Memory B cell (primary cell): Measurements from ENCODE around the gene WDR26.
A peak's percentile ranks its signal among the peaks of the same experiment; 100 is the strongest.
"Not testable (repeated sequence)": the region's sequence is repeated elsewhere in the genome, so short reads cannot be mapped to it uniquely, and the experiment has no call there.

Experiments
- ATAC-seq: fragments of 150-1000 bp; cut with Tn5 transposase; 2 replicates; pipeline ENCODE4 v1.10.0; 2021; ENCODE audit warnings: low read depth, mild to moderate bottlenecking, moderate library complexity
- DNase-seq, 2 donors: peaks; one replicate each; pipeline ENCODE4 v3.0.0; 2022; ENCODE audit warnings: low spot score in 2 of 2
- H3K27ac Mint-ChIP-seq: one replicate; pipeline ENCODE4 v1.8.0; 2022; ENCODE audit warnings: mild to moderate bottlenecking, moderate library complexity, mixed read lengths
- H3K27me3 Mint-ChIP-seq: one replicate; pipeline ENCODE4 v1.8.0; 2022; ENCODE audit warnings: mixed read lengths
- H3K36me3 Mint-ChIP-seq: one replicate; pipeline ENCODE4 v1.8.0; 2022; ENCODE audit warnings: mild to moderate bottlenecking, mixed read lengths
- H3K4me1 Mint-ChIP-seq: one replicate; pipeline ENCODE4 v1.8.0; 2022; ENCODE audit warnings: mixed read lengths
- H3K4me3 Mint-ChIP-seq: one replicate; pipeline ENCODE4 v1.8.0; 2022; ENCODE audit warnings: mild to moderate bottlenecking, moderate library complexity, mixed read lengths
- H3K9me3 Mint-ChIP-seq: one replicate; pipeline ENCODE4 v1.8.0; 2022; ENCODE audit warnings: mixed read lengths

WDR26 gene

GRCh38 chr1:224430511-224431113, 4.0 kb downstream of the WDR26 start:
- Mint-ChIP-seq H3K36me3 (peaks cover 7% of the 10 kb centered on the region), H3K27me3 (no peaks in the 10 kb centered on the region), H3K4me1 (peaks cover 34% of the 10 kb centered on the region), H3K4me3 (peak overlapping the region; percentile 6), H3K9me3 (no peaks in the 10 kb centered on the region), H3K27ac (peak overlapping the region; percentile 5)
- DNase-seq (peak in 1 of 2 donors; percentile 5), ATAC-seq (no peak)

- ATAC-seq, result no peak
- DNase-seq, result no peak
- no peaks in the 10 kb centered on the region for H3K27me3 Mint-ChIP-seq
- H3K4me1 Mint-ChIP-seq, result peaks cover 35% of the 10 kb centered on the region
- H3K36me3 Mint-ChIP-seq, result peaks cover 10% of the 10 kb centered on the region
- H3K27ac Mint-ChIP-seq, result no peak overlapping the region
- no peak overlapping the region for H3K4me3 Mint-ChIP-seq
- no peaks in the 10 kb centered on the region for H3K9me3 Mint-ChIP-seq
Observed at GRCh38 chr1:224429616-224430326, 4.8 kb downstream of the WDR26 start.

- not testable (repeated sequence) for H3K27me3 Mint-ChIP-seq, DNase-seq, H3K9me3 Mint-ChIP-seq, ATAC-seq, H3K4me3 Mint-ChIP-seq
- peaks cover 12% of the 10 kb centered on the region for H3K36me3 Mint-ChIP-seq
- H3K4me1 Mint-ChIP-seq, result peaks cover 35% of the 10 kb centered on the region
- peak overlapping the region; percentile 50 for H3K27ac Mint-ChIP-seq
Observed at GRCh38 chr1:224428713-224429112, 5.9 kb downstream of the WDR26 start.

- H3K4me1 Mint-ChIP-seq, result peaks cover 25% of the 10 kb centered on the region
- peaks cover 21% of the 10 kb centered on the region for H3K36me3 Mint-ChIP-seq
- no peak for DNase-seq
- no peak for ATAC-seq
- no peak overlapping the region for H3K4me3 Mint-ChIP-seq
- peak overlapping the region; percentile 38 for H3K27ac Mint-ChIP-seq
- H3K9me3 Mint-ChIP-seq, result no peaks in the 10 kb centered on the region
- no peaks in the 10 kb centered on the region for H3K27me3 Mint-ChIP-seq
Observed at GRCh38 chr1:224427346-224427745, 7.3 kb downstream of the WDR26 start.

- not testable (repeated sequence) for H3K27ac Mint-ChIP-seq, ATAC-seq, H3K4me3 Mint-ChIP-seq, H3K9me3 Mint-ChIP-seq, H3K27me3 Mint-ChIP-seq, DNase-seq
- H3K36me3 Mint-ChIP-seq, result peaks cover 25% of the 10 kb centered on the region
- peaks cover 23% of the 10 kb centered on the region for H3K4me1 Mint-ChIP-seq
Observed at GRCh38 chr1:224426869-224427268, 7.7 kb downstream of the WDR26 start.

GRCh38 chr1:224425279-224425884, 9.2 kb downstream of the WDR26 start:
- H3K4me1 Mint-ChIP-seq, result peaks cover 15% of the 10 kb centered on the region
- no peak overlapping the region for H3K4me3 Mint-ChIP-seq
- DNase-seq, result no peak
- H3K36me3 Mint-ChIP-seq, result peaks cover 26% of the 10 kb centered on the region
- no peaks in the 10 kb centered on the region for H3K9me3 Mint-ChIP-seq
- ATAC-seq, result no peak
- peak overlapping the region; percentile 46 for H3K27ac Mint-ChIP-seq
- no peaks in the 10 kb centered on the region for H3K27me3 Mint-ChIP-seq

- Mint-ChIP-seq H3K4me3 (no peak overlapping the region), H3K9me3 (no peaks in the 10 kb centered on the region), H3K27me3 (no peaks in the 10 kb centered on the region), H3K4me1 (peaks cover 7% of the 10 kb centered on the region), H3K36me3 (peaks cover 29% of the 10 kb centered on the region), H3K27ac (peak overlapping the region; percentile 17)
- ATAC-seq (no peak), DNase-seq (no peak)
Observed at GRCh38 chr1:224420106-224420505, 14.5 kb downstream of the WDR26 start.

GRCh38 chr1:224411766-224412165, 22.8 kb downstream of the WDR26 start:
- peaks cover 18% of the 10 kb centered on the region for H3K36me3 Mint-ChIP-seq
- no peaks in the 10 kb centered on the region for H3K9me3 Mint-ChIP-seq
- no peak for ATAC-seq
- no peaks in the 10 kb centered on the region for H3K27me3 Mint-ChIP-seq
- H3K27ac Mint-ChIP-seq, result peak overlapping the region; percentile 24
- H3K4me3 Mint-ChIP-seq, result no peak overlapping the region
- peaks cover 3% of the 10 kb centered on the region for H3K4me1 Mint-ChIP-seq
- no peak for DNase-seq

GRCh38 chr1:224408294-224408590, 26.4 kb downstream of the WDR26 start:
- H3K36me3 Mint-ChIP-seq, result peaks cover 20% of the 10 kb centered on the region
- no peak for ATAC-seq
- H3K27me3 Mint-ChIP-seq, result no peaks in the 10 kb centered on the region
- peak overlapping the region; percentile 30 for H3K27ac Mint-ChIP-seq
- no peak overlapping the region for H3K4me3 Mint-ChIP-seq
- peaks cover 5% of the 10 kb centered on the region for H3K4me1 Mint-ChIP-seq
- DNase-seq, result no peak
- no peaks in the 10 kb centered on the region for H3K9me3 Mint-ChIP-seq

GRCh38 chr1:224407571-224408293, 26.9 kb downstream of the WDR26 start:
- H3K4me3 Mint-ChIP-seq, result no peak overlapping the region
- no peak for ATAC-seq
- no peak for DNase-seq
- no peaks in the 10 kb centered on the region for H3K27me3 Mint-ChIP-seq
- no peaks in the 10 kb centered on the region for H3K9me3 Mint-ChIP-seq
- H3K4me1 Mint-ChIP-seq, result peaks cover 5% of the 10 kb centered on the region
- peaks cover 20% of the 10 kb centered on the region for H3K36me3 Mint-ChIP-seq
- peak overlapping the region; percentile 30 for H3K27ac Mint-ChIP-seq

- Mint-ChIP-seq H3K27ac (peak overlapping the region; percentile 68), H3K27me3 (no peaks in the 10 kb centered on the region), H3K4me3 (no peak overlapping the region), H3K36me3 (peaks cover 19% of the 10 kb centered on the region), H3K4me1 (peaks cover 5% of the 10 kb centered on the region), H3K9me3 (no peaks in the 10 kb centered on the region)
- ATAC-seq (no peak), DNase-seq (no peak)
Observed at GRCh38 chr1:224406216-224406615, 28.4 kb downstream of the WDR26 start.

- Mint-ChIP-seq H3K27ac (peak overlapping the region; percentile 68), H3K9me3 (no peaks in the 10 kb centered on the region), H3K4me1 (peaks cover 5% of the 10 kb centered on the region), H3K4me3 (no peak overlapping the region), H3K36me3 (peaks cover 20% of the 10 kb centered on the region), H3K27me3 (no peaks in the 10 kb centered on the region)
- ATAC-seq (no peak), DNase-seq (no peak)
Observed at GRCh38 chr1:224405604-224405970, 29.0 kb downstream of the WDR26 start.

- Mint-ChIP-seq H3K9me3 (no peaks in the 10 kb centered on the region), H3K27ac (peak overlapping the region; percentile 68), H3K4me3 (no peak overlapping the region), H3K4me1 (peaks cover 5% of the 10 kb centered on the region), H3K27me3 (no peaks in the 10 kb centered on the region), H3K36me3 (peaks cover 20% of the 10 kb centered on the region)
- no peak for DNase-seq
- no peak for ATAC-seq
Observed at GRCh38 chr1:224404916-224405603, 29.5 kb downstream of the WDR26 start.
